Measurements from ENCODE around the gene FAM169A. TPM values are rescaled to one million over a fixed set of nuclear protein-coding genes. Genes with fewer than 3 reads are reported as not detected.

Gene FAM169A
- total RNA-seq, 1 donor from 2014 or later = 11.9 TPM

DNA sequence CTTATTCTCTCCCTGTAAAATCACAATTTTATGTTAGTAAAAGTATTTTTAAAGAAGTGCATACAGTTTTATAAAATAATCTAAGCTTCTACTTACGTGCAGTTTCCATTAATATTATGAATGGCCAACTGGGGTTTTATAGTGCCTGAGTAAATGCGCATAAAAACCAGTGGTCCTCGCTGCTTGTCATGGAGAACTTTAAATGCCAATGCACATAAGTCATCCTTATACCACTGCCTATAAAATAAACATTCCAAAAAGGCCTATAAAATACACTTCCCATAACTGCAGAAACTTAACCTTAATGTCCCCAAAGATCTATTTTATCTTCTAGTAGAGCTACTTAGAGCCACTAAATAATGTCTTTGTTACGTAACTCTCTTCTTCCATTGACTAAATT is 127.8 kb downstream of the FAM169A start:
- FAIRE-seq (no peak), DNase-seq (ENCODE audit: low read depth) (no peak)

DNA sequence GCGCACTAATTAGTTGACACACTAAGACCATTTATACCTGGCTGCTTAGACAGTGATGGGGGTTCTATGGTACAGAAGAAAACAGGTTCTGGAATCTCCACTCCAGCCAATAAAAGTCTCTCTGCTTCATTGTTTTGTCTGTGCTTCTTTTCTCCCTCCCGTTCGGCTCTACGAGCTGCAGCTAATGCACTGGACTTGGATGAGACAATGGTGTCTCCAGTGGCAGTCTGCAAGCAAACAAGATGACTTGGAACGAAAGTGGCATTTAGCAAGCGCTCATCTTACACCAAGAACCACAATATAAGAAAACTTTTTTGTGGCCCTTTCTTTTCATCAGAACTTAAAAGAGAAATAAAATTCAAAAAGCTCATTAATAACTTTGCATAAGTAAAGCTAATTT is 129.4 kb downstream of the FAM169A start:
- Mint-ChIP-seq H3K36me3 (ENCODE audit: low read depth, unreplicated experiment) (peaks cover 7% of the 10 kb centered on the region), H3K4me3 (ENCODE audit: unreplicated experiment) (no peak overlapping the region), H3K27ac (ENCODE audit: unreplicated experiment) (no peak overlapping the region), H3K9me3 (ENCODE audit: unreplicated experiment) (no peaks in the 10 kb centered on the region), H3K27me3 (ENCODE audit: low read depth, unreplicated experiment) (no peaks in the 10 kb centered on the region), H3K4me1 (ENCODE audit: low read depth, unreplicated experiment) (no peaks in the 10 kb centered on the region)
- Histone ChIP-seq H3K27ac (ENCODE audit: low read depth, low read length) (no peak overlapping the region), H3K9me3 (ENCODE audit: insufficient read depth, low read depth, low read length) (no peaks in the 10 kb centered on the region), H4K20me1 (ENCODE audit: insufficient read depth, low read length) (no peaks in the 10 kb centered on the region), H3K9ac (ENCODE audit: low read length) (no peak overlapping the region), H3K4me2 (ENCODE audit: low read length) (no peak overlapping the region), H3K36me3 (ENCODE audit: insufficient read depth, low read length) (peaks cover 57% of the 10 kb centered on the region), H3K27me3 (ENCODE audit: insufficient read depth, low read length) (no peaks in the 10 kb centered on the region), H3K4me3 (ENCODE audit: insufficient read depth, low read depth, low read length) (no peak overlapping the region), H3K79me2 (ENCODE audit: insufficient read depth, low read length) (no peaks in the 10 kb centered on the region), H2AFZ (ENCODE audit: low read depth, low read length) (no peak overlapping the region), H3K4me1 (ENCODE audit: insufficient read depth, low read length) (no peaks in the 10 kb centered on the region)
- no peak for DNase-seq (ENCODE audit: low read depth)
- no peak for FAIRE-seq
- TF ChIP-seq, protein P1, sequence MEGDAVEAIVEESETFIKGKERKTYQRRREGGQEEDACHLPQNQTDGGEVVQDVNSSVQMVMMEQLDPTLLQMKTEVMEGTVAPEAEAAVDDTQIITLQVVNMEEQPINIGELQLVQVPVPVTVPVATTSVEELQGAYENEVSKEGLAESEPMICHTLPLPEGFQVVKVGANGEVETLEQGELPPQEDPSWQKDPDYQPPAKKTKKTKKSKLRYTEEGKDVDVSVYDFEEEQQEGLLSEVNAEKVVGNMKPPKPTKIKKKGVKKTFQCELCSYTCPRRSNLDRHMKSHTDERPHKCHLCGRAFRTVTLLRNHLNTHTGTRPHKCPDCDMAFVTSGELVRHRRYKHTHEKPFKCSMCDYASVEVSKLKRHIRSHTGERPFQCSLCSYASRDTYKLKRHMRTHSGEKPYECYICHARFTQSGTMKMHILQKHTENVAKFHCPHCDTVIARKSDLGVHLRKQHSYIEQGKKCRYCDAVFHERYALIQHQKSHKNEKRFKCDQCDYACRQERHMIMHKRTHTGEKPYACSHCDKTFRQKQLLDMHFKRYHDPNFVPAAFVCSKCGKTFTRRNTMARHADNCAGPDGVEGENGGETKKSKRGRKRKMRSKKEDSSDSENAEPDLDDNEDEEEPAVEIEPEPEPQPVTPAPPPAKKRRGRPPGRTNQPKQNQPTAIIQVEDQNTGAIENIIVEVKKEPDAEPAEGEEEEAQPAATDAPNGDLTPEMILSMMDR (IDR thresholded peaks at IDR 0.05; ENCODE audit: insufficient read depth, low read depth, low read length) = no peak
- TF ChIP-seq EZH2 (IDR thresholded peaks at IDR 0.05; ENCODE audit: insufficient read depth, low read length) = no peak

More for the DNA sequence above, 127.8 kb downstream of the FAM169A start:
- Mint-ChIP-seq H3K36me3 (ENCODE audit: low read depth, unreplicated experiment) (peaks cover 10% of the 10 kb centered on the region), H3K4me3 (ENCODE audit: unreplicated experiment) (no peak overlapping the region), H3K4me1 (ENCODE audit: low read depth, unreplicated experiment) (no peaks in the 10 kb centered on the region), H3K27me3 (ENCODE audit: low read depth, unreplicated experiment) (no peaks in the 10 kb centered on the region), H3K9me3 (ENCODE audit: unreplicated experiment) (no peaks in the 10 kb centered on the region), H3K27ac (ENCODE audit: unreplicated experiment) (no peak overlapping the region)
- Histone ChIP-seq H3K79me2 (ENCODE audit: insufficient read depth, low read length) (no peaks in the 10 kb centered on the region), H2AFZ (ENCODE audit: low read depth, low read length) (no peak overlapping the region), H3K27me3 (ENCODE audit: insufficient read depth, low read length) (no peaks in the 10 kb centered on the region), H4K20me1 (ENCODE audit: insufficient read depth, low read length) (no peaks in the 10 kb centered on the region), H3K4me1 (ENCODE audit: insufficient read depth, low read length) (no peaks in the 10 kb centered on the region), H3K4me2 (ENCODE audit: low read length) (no peak overlapping the region), H3K9me3 (ENCODE audit: insufficient read depth, low read depth, low read length) (no peaks in the 10 kb centered on the region), H3K27ac (ENCODE audit: low read depth, low read length) (no peak overlapping the region), H3K36me3 (ENCODE audit: insufficient read depth, low read length) (peaks cover 49% of the 10 kb centered on the region), H3K9ac (ENCODE audit: low read length) (no peak overlapping the region), H3K4me3 (ENCODE audit: insufficient read depth, low read depth, low read length) (no peak overlapping the region)
- TF ChIP-seq EZH2 (IDR thresholded peaks at IDR 0.05; ENCODE audit: insufficient read depth, low read length) = no peak

Other genes with a start within 250 kb of the FAM169A start
- gene ENC1, start 225.7 kb downstream of the FAM169A start, total RNA-seq = 363 and 389 TPM in 2 replicates
- 96.3 and 99.3 TPM in 2 replicates for gene HEXB, start 181.2 kb downstream of the FAM169A start, total RNA-seq
- gene GFM2, start 99.3 kb downstream of the FAM169A start, total RNA-seq = 36.1 and 38.9 TPM in 2 replicates
- gene NSA2, start 99.1 kb downstream of the FAM169A start, total RNA-seq = 38.5 and 44.0 TPM in 2 replicates
- gene GCNT4, start 186.2 kb upstream of the FAM169A start, total RNA-seq = 9.0 and 9.4 TPM in 2 replicates

All from astrocyte (in vitro differentiated cells and primary cell).